ENCODE data around the gene UIMC1.

GRCh38 chr5:176875014-176875550, 131.5 kb downstream of the UIMC1 start:
- no peak for TF ChIP-seq CTCF (IDR thresholded peaks at IDR 0.05)
- no peak for TF ChIP-seq POLR2A (IDR thresholded peaks at IDR 0.05)
- no peak for TF ChIP-seq EP300 (IDR thresholded peaks at IDR 0.05)
- TF ChIP-seq POLR2AphosphoS5 (IDR thresholded peaks at IDR 0.05), result no peak
